ENCODE measurements around the gene TIGD6. TPM values are rescaled to one million over a fixed set of nuclear protein-coding genes. Genes with fewer than 3 reads are reported as not detected.

The TIGD6 gene
- 5.7 and 7.5 TPM in 2 replicates for total RNA-seq (2014; rRNA removed; shearing (Covaris generic))

GRCh38 chr5:150000256-150000989, at the start of gene TIGD6, which contains the start of gene HMGXB3:
TIGD6 (minus strand) TSS chr5:150000654; CDS start chr5:149996348, 4,306 bp downstream.
HMGXB3 (plus strand) TSS chr5:150000739; CDS start chr5:150004853, 4,114 bp downstream.

GRCh38 chr5:149960272-149961185, 39.9 kb downstream of the TIGD6 start, which contains the start of gene SLC26A2:
SLC26A2 (plus strand) TSS chr5:149960758; CDS start chr5:149977653, 16,895 bp downstream.

GRCh38 chr5:149944666-149945065, 55.8 kb downstream of the TIGD6 start, which contains the start of gene PDE6A:
PDE6A (minus strand) TSS chr5:149944793; CDS start chr5:149944673, 120 bp downstream.

Other genes with a start within 250 kb of the TIGD6 start
- 0.11 and 0.49 TPM in 2 replicates for gene PDE6A, start 55.9 kb downstream of the TIGD6 start, total RNA-seq (2014; rRNA removed; shearing (Covaris generic))
- 169 and 183 TPM in 2 replicates for gene SLC26A2, start 39.9 kb downstream of the TIGD6 start, total RNA-seq (2014; rRNA removed; shearing (Covaris generic))
- gene HMGXB3, start 85 bp upstream of the TIGD6 start, total RNA-seq (2014; rRNA removed; shearing (Covaris generic)): 40.6 and 48.4 TPM in 2 replicates
- 0.08 TPM in 1 of 2 replicates, not detected in the other for gene CSF1R, start 85.9 kb upstream of the TIGD6 start, total RNA-seq (2014; rRNA removed; shearing (Covaris generic))
- 4.9 and 6.1 TPM in 2 replicates for gene PDGFRB, start 155.2 kb upstream of the TIGD6 start, total RNA-seq (2014; rRNA removed; shearing (Covaris generic))
- not detected in 2 replicates for gene CDX1, start 166.1 kb upstream of the TIGD6 start, total RNA-seq (2014; rRNA removed; shearing (Covaris generic))
- gene SLC6A7, start 189.4 kb upstream of the TIGD6 start, total RNA-seq (2014; rRNA removed; shearing (Covaris generic)): not detected in 2 replicates

All from A375 (cell line).